Jurkat, Clone E6-1 (cell line): ENCODE measurements around the gene TFAM.
"Not testable (repeated sequence)": the region's sequence is repeated elsewhere in the genome, so short reads cannot be mapped to it uniquely, and the experiment has no call there.

Source experiments
- DNase-seq: peaks from one replicate; pipeline ENCODE4 v3.0.0-alpha.2; 2011; ENCODE audit warnings: low read depth, low spot score
- H3K4me3 ChIP-seq: 2 replicates; pipeline ENCODE4 v1.5.1; 2011; ENCODE audit warnings: mild to moderate bottlenecking, low read length, control low read depth, moderate library complexity

Gene TFAM

GRCh38 chr10:58371473-58371872 is 13.7 kb upstream of the TFAM start:
- DNase-seq = no peak
- H3K4me3 ChIP-seq = no peak overlapping the region

- no peak for DNase-seq
- H3K4me3 ChIP-seq = no peak overlapping the region
Measured at GRCh38 chr10:58372607-58373441, 12.4 kb upstream of the TFAM start.

GRCh38 chr10:58373442-58373827 is 11.8 kb upstream of the TFAM start:
- no peak for DNase-seq
- no peak overlapping the region for H3K4me3 ChIP-seq

- DNase-seq = no peak
- H3K4me3 ChIP-seq = no peak overlapping the region
Measured at GRCh38 chr10:58382489-58382995, 2.7 kb upstream of the TFAM start.

GRCh38 chr10:58384095-58384494 is 1.1 kb upstream of the TFAM start:
- peak; percentile 66 for DNase-seq
- peak overlapping the region; percentile 77 for H3K4me3 ChIP-seq

GRCh38 chr10:58384544-58384998 is 639 bp upstream of the TFAM start:
- DNase-seq = peak; percentile 39
- H3K4me3 ChIP-seq = peak overlapping the region; percentile 77

GRCh38 chr10:58385784-58386112 is 538 bp downstream of the TFAM start:
- peak overlapping the region; percentile 77 for H3K4me3 ChIP-seq
- DNase-seq = no peak

GRCh38 chr10:58389024-58389423 is 3.8 kb downstream of the TFAM start:
- DNase-seq = no peak
- H3K4me3 ChIP-seq = no peak overlapping the region

GRCh38 chr10:58393317-58393716 is 8.1 kb downstream of the TFAM start:
- H3K4me3 ChIP-seq = no peak overlapping the region
- DNase-seq = no peak

- H3K4me3 ChIP-seq = no peak overlapping the region
- no peak for DNase-seq
Measured at GRCh38 chr10:58394471-58394870, 9.3 kb downstream of the TFAM start.

GRCh38 chr10:58396057-58396456 is 10.8 kb downstream of the TFAM start:
- no peak for DNase-seq
- H3K4me3 ChIP-seq = no peak overlapping the region

- DNase-seq = no peak
- no peak overlapping the region for H3K4me3 ChIP-seq
Measured at GRCh38 chr10:58397830-58398229, 12.6 kb downstream of the TFAM start.

- H3K4me3 ChIP-seq = no peak overlapping the region
- DNase-seq = no peak
Measured at GRCh38 chr10:58399410-58399809, 14.2 kb downstream of the TFAM start.

- H3K4me3 ChIP-seq = no peak overlapping the region
- no peak for DNase-seq
Measured at GRCh38 chr10:58400609-58401008, 15.4 kb downstream of the TFAM start.

GRCh38 chr10:58404001-58404400 is 18.8 kb downstream of the TFAM start:
- DNase-seq = no peak
- no peak overlapping the region for H3K4me3 ChIP-seq

GRCh38 chr10:58409956-58410610 is 24.9 kb downstream of the TFAM start:
- no peak overlapping the region for H3K4me3 ChIP-seq
- DNase-seq = no peak

GRCh38 chr10:58412502-58412961 is 27.3 kb downstream of the TFAM start:
- no peak for DNase-seq
- no peak overlapping the region for H3K4me3 ChIP-seq

GRCh38 chr10:58414270-58415041 is 29.2 kb downstream of the TFAM start:
- no peak overlapping the region for H3K4me3 ChIP-seq
- no peak for DNase-seq

GRCh38 chr10:58415757-58416156 is 30.5 kb downstream of the TFAM start:
- DNase-seq = no peak
- no peak overlapping the region for H3K4me3 ChIP-seq

GRCh38 chr10:58417902-58418301 is 32.7 kb downstream of the TFAM start:
- not testable (repeated sequence) for H3K4me3 ChIP-seq, DNase-seq
